Stimulated activated naive CD8-positive, alpha-beta T cell treated with anti-CD3 and anti-CD28 coated beads, Interleukin-15, Interleukin-2, amounts not matched to agents 100 ng/mL and 50 ng/mL, for 24 hours (primary cell): ENCODE results near the gene APOBEC3C.
"Not testable (repeated sequence)": the region's sequence is repeated elsewhere in the genome, so short reads cannot be mapped to it uniquely, and the experiment has no call there.

Source experiments
- H3K27ac Mint-ChIP-seq: one replicate; pipeline ENCODE4 v1.8.0; 2021; ENCODE audit warnings: mild to moderate bottlenecking, mixed read lengths
- H3K27me3 Mint-ChIP-seq: one replicate; pipeline ENCODE4 v1.8.0; 2021; ENCODE audit warnings: mixed read lengths
- H3K36me3 Mint-ChIP-seq: one replicate; pipeline ENCODE4 v1.8.0; 2021; ENCODE audit warnings: low read depth, mixed read lengths
- H3K4me1 Mint-ChIP-seq: one replicate; pipeline ENCODE4 v1.8.0; 2021; ENCODE audit warnings: low read depth, mixed read lengths
- H3K4me3 Mint-ChIP-seq: one replicate; pipeline ENCODE4 v1.8.0; 2021; ENCODE audit warnings: mild to moderate bottlenecking, mixed read lengths
- H3K9me3 Mint-ChIP-seq: one replicate; pipeline ENCODE4 v1.8.0; 2021; ENCODE audit warnings: mixed read lengths

Gene APOBEC3C

GRCh38 chr22:38974826-38975175 lies 39.3 kb upstream of the APOBEC3C start:
- H3K27ac Mint-ChIP-seq = no peak overlapping the region
- no peaks in the 10 kb centered on the region for H3K36me3 Mint-ChIP-seq
- H3K4me1 Mint-ChIP-seq = peaks cover 5% of the 10 kb centered on the region
- H3K4me3 Mint-ChIP-seq = no peak overlapping the region
- H3K27me3 Mint-ChIP-seq = peaks cover 9% of the 10 kb centered on the region
- H3K9me3 Mint-ChIP-seq = no peaks in the 10 kb centered on the region

GRCh38 chr22:38977289-38977688 lies 36.8 kb upstream of the APOBEC3C start:
- H3K36me3 Mint-ChIP-seq, H3K27me3 Mint-ChIP-seq, H3K4me3 Mint-ChIP-seq, H3K27ac Mint-ChIP-seq, H3K9me3 Mint-ChIP-seq: not testable (repeated sequence)
- H3K4me1 Mint-ChIP-seq = peaks cover 16% of the 10 kb centered on the region

GRCh38 chr22:38980587-38980986 lies 33.5 kb upstream of the APOBEC3C start:
- H3K4me1 Mint-ChIP-seq = peaks cover 36% of the 10 kb centered on the region
- H3K4me3 Mint-ChIP-seq, H3K27ac Mint-ChIP-seq: not testable (repeated sequence)

GRCh38 chr22:38981005-38981991 lies 32.8 kb upstream of the APOBEC3C start:
- no peaks in the 10 kb centered on the region for H3K9me3 Mint-ChIP-seq
- peaks cover 4% of the 10 kb centered on the region for H3K36me3 Mint-ChIP-seq
- no peak overlapping the region for H3K27ac Mint-ChIP-seq
- H3K27me3 Mint-ChIP-seq = no peaks in the 10 kb centered on the region
- no peak overlapping the region for H3K4me3 Mint-ChIP-seq
- peaks cover 43% of the 10 kb centered on the region for H3K4me1 Mint-ChIP-seq

More at GRCh38 chr22:38980587-38980986, 33.5 kb upstream of the APOBEC3C start:
- H3K27me3 Mint-ChIP-seq, H3K36me3 Mint-ChIP-seq, H3K9me3 Mint-ChIP-seq: not testable (repeated sequence)

GRCh38 chr22:38981992-38982927 lies 31.8 kb upstream of the APOBEC3C start, which contains the start of gene APOBEC3B:
Gene APOBEC3B (plus strand): TSS chr22:38982347. CDS start chr22:38982454, 107 bp downstream.
- H3K4me3 Mint-ChIP-seq = peak within 1 kb of the TSS; percentile 62
- H3K27me3 Mint-ChIP-seq = no peaks in the 10 kb centered on the region
- H3K4me1 Mint-ChIP-seq = peaks cover 43% of the 10 kb centered on the region
- peak within 1 kb of the TSS; percentile 55 for H3K27ac Mint-ChIP-seq
- H3K36me3 Mint-ChIP-seq = peaks cover 4% of the 10 kb centered on the region
- no peaks in the 10 kb centered on the region for H3K9me3 Mint-ChIP-seq

GRCh38 chr22:38984224-38984623 lies 29.8 kb upstream of the APOBEC3C start:
- Mint-ChIP-seq H3K27me3 (no peaks in the 10 kb centered on the region), H3K36me3 (peaks cover 4% of the 10 kb centered on the region), H3K4me3 (peak overlapping the region; percentile 5), H3K4me1 (peaks cover 48% of the 10 kb centered on the region), H3K27ac (peak overlapping the region; percentile 41), H3K9me3 (no peaks in the 10 kb centered on the region)

- H3K27me3 Mint-ChIP-seq, H3K36me3 Mint-ChIP-seq, H3K9me3 Mint-ChIP-seq: not testable (repeated sequence)
- Mint-ChIP-seq H3K4me1 (peaks cover 52% of the 10 kb centered on the region), H3K4me3 (peak overlapping the region; percentile 30), H3K27ac (peak overlapping the region; percentile 85)
These were observed 29.0 kb upstream of the APOBEC3C start for GRCh38 chr22:38984784-38985757.

GRCh38 chr22:38986629-38987028 lies 27.4 kb upstream of the APOBEC3C start:
- Mint-ChIP-seq H3K4me3 (no peak overlapping the region), H3K36me3 (peaks cover 4% of the 10 kb centered on the region), H3K9me3 (no peaks in the 10 kb centered on the region), H3K27ac (no peak overlapping the region), H3K4me1 (peaks cover 47% of the 10 kb centered on the region), H3K27me3 (no peaks in the 10 kb centered on the region)

- Mint-ChIP-seq H3K27ac (no peak overlapping the region), H3K4me3 (no peak overlapping the region), H3K9me3 (no peaks in the 10 kb centered on the region), H3K4me1 (peaks cover 40% of the 10 kb centered on the region), H3K27me3 (no peaks in the 10 kb centered on the region), H3K36me3 (peaks cover 4% of the 10 kb centered on the region)
These were observed 26.7 kb upstream of the APOBEC3C start for GRCh38 chr22:38987171-38987895.

GRCh38 chr22:38989466-38989865 lies 24.6 kb upstream of the APOBEC3C start:
- Mint-ChIP-seq H3K4me1 (peaks cover 37% of the 10 kb centered on the region), H3K36me3 (no peaks in the 10 kb centered on the region), H3K27ac (no peak overlapping the region), H3K27me3 (no peaks in the 10 kb centered on the region), H3K4me3 (no peak overlapping the region), H3K9me3 (no peaks in the 10 kb centered on the region)

- not testable (repeated sequence) for H3K4me1 Mint-ChIP-seq, H3K9me3 Mint-ChIP-seq, H3K4me3 Mint-ChIP-seq, H3K36me3 Mint-ChIP-seq
- H3K27me3 Mint-ChIP-seq = peaks cover 18% of the 10 kb centered on the region
- peak overlapping the region; percentile 5 for H3K27ac Mint-ChIP-seq
These were observed 21.1 kb upstream of the APOBEC3C start for GRCh38 chr22:38992871-38993371.

- Mint-ChIP-seq H3K36me3 (no peaks in the 10 kb centered on the region), H3K4me3 (no peak overlapping the region), H3K4me1 (peaks cover 6% of the 10 kb centered on the region), H3K27ac (no peak overlapping the region), H3K27me3 (peaks cover 22% of the 10 kb centered on the region), H3K9me3 (no peaks in the 10 kb centered on the region)
These were observed 18.0 kb upstream of the APOBEC3C start for GRCh38 chr22:38996105-38996504.

- no peaks in the 10 kb centered on the region for H3K9me3 Mint-ChIP-seq
- no peak overlapping the region for H3K4me3 Mint-ChIP-seq
- peaks cover 6% of the 10 kb centered on the region for H3K4me1 Mint-ChIP-seq
- H3K27ac Mint-ChIP-seq = no peak overlapping the region
- peaks cover 22% of the 10 kb centered on the region for H3K27me3 Mint-ChIP-seq
- H3K36me3 Mint-ChIP-seq = no peaks in the 10 kb centered on the region
These were observed 16.5 kb upstream of the APOBEC3C start for GRCh38 chr22:38997518-38997917.
